GM12873 (cell line): ENCODE measurements around the gene COL4A1.

Experiments used
- TF ChIP-seq, protein P1 (sequence below): IDR thresholded peaks from 2 replicates; pipeline ENCODE4 v1.5.1; 2012; ENCODE audit warnings: low read depth, mild to moderate bottlenecking, moderate library complexity, low read length, control low read depth; ENCODE audit not compliant: insufficient read depth; ENCODE audit errors: missing control alignments

Gene COL4A1

DNA sequence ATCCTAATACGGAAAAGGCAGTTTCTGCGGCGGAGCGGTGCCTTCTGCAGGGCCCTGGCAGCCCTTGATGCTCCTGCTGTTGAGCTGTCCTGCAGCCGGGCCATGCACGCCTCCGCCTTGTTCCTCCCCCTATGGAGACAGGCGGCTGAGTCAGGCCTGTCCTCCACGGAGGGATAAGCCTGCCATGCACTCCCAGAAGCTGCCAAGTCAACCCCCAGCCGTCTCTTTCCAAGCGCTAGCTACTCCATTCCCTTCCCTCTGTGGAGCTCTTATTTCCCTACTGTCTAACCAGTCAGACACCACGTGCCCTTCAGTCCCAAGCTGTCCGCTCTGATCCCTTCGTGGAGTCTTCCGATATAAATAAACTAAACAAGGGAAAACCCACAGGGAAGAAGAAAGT lies 197.0 kb downstream of the COL4A1 start:
- TF ChIP-seq, protein P1, sequence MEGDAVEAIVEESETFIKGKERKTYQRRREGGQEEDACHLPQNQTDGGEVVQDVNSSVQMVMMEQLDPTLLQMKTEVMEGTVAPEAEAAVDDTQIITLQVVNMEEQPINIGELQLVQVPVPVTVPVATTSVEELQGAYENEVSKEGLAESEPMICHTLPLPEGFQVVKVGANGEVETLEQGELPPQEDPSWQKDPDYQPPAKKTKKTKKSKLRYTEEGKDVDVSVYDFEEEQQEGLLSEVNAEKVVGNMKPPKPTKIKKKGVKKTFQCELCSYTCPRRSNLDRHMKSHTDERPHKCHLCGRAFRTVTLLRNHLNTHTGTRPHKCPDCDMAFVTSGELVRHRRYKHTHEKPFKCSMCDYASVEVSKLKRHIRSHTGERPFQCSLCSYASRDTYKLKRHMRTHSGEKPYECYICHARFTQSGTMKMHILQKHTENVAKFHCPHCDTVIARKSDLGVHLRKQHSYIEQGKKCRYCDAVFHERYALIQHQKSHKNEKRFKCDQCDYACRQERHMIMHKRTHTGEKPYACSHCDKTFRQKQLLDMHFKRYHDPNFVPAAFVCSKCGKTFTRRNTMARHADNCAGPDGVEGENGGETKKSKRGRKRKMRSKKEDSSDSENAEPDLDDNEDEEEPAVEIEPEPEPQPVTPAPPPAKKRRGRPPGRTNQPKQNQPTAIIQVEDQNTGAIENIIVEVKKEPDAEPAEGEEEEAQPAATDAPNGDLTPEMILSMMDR = no peak

DNA sequence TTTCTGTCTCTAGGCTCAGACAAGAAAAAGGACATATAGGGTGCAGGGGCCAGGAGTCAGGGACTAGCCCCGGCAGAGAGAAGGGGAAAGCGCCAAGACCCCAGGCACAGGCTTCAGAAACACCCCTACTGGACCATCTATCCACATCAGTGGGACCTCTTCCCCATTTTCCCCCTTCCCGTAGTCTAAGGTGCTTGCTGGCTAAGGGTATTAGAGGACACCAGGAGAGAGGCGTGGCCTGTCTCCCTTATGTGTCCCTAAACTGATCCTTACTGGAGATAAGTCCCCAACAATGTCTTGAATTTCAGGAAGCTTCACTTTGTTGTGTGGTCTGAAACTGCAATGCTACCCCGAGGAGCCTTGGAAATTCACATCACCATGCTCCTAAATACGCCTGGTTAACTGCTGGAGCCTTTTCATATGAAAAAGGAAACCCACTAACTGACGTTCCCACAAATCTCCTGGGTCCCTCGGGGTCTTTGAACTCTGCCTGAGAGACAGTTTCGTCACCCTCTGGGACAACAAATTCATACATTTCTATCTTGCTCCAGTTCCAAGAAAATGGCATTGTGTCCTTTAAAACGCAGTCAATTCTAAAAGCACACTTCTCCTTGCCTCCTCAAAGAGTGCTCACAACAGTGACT lies 197.7 kb downstream of the COL4A1 start:
- TF ChIP-seq, protein P1 = no peak

DNA sequence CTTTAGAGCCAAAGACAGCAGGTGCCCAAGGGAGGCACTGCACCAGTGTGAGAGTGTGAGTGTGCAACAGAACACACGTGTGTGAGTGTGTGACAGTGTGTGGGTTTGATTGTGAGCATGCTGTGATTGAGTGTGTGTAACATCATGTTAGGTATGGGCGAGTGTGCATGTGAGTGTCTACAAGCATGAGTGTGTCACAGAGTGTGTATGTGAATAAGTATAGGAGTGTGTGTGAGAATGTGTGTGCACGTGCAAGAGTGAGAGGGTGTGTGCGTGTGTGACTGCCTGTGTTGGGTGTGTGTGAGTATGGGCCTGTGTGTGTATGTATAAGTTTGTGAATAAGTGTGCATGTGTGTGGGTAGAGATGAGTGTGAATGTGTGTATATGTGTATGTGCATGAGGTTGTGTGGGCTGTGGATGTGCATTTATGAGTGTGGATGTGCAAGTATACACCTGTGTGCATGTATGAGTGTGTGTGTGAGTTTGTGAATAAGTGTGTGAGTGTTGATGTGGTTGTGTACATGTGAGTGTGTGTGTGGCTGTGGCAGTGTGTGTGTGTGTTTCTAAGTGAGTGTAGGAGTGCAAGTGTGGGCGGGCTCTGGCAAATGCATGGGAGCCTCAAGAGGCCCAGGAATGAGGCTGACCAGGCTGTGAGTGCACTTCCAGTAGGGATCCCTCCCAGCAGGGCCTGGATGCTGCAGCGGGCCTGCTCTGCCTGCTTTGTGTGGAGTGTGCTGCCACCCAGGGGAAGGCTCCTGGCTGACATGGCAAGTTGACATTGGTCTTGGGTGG lies 198.4 kb downstream of the COL4A1 start:
- TF ChIP-seq, protein P1 = peak; percentile 38

- TF ChIP-seq, protein P1 = no peak
These were observed 199.2 kb downstream of the COL4A1 start for GRCh38 chr13:110107568-110108347.

DNA sequence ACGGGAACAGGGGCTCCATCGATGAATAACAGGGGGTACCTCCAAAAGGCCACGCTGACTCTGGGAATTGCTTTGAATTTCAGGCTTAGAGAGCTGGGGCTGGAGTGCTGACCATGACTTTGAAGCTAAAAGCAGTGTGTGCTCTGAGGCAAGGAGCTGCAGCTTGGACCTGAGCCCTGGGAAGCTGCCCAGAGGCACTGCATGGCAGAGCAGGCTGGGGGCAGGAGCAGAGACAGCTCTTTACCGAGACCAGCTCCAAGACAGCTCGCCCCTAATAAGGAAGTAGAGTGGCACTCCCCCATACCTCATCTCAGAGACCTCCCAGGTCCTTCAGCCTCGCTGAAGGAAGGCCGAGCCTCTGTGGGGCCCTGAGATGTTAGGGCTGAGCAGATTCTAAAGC lies 200.2 kb downstream of the COL4A1 start:
- TF ChIP-seq, protein P1 = no peak

- TF ChIP-seq, protein P1 = no peak
These were observed 201.8 kb downstream of the COL4A1 start for GRCh38 chr13:110105136-110105535.

GRCh38 chr13:110103534-110103933 lies 203.4 kb downstream of the COL4A1 start:
- TF ChIP-seq, protein P1 = no peak
